K562 (cell line): ENCODE measurements around the gene RPL26. TPM values are rescaled to one million over a fixed set of nuclear protein-coding genes. Genes with fewer than 3 reads are reported as not detected.

Experiments
- ATAC-seq: fragments of 200-7000 bp; cut with Tn5 transposase; 3 replicates; pipeline ENCODE4 v1.9.1; 2020; ENCODE audit warnings: moderate library complexity
- BruUV-seq: library from RNA; stranded (reverse); fragments of 400-500 nt; replicated peaks from 2 replicates; lab custom pipeline; 2021; lab: Mats Ljungman, UMichigan
- CTCF ChIA-PET: fragments of 300-600 bp; formaldehyde crosslinking; extraction: SDS; loops from one replicate; lab custom pipeline; 2021; ENCODE audit warnings: low intra/inter-chr PET ratio; lab: Yijun Ruan, JAX
- POLR2A ChIA-PET: fragments of 300-600, 350-650 bp; sonication (Branson Sonifier 250); formaldehyde crosslinking; extraction: SDS; loops from one replicate; lab custom pipeline; 2021; ENCODE audit warnings: antibody characterized with exemption, inconsistent platforms; lab: Yijun Ruan, JAX
- DNase-seq, 4 experiments: peaks; one replicate each; pipeline versions ENCODE4 v3.0.0 to v3.0.0-alpha.2; 2011 to 2018; ENCODE audit warnings: low spot score in 3 of 4, mixed read lengths in 3 of 4; ENCODE audit errors: extremely low read depth in 1 of 4
- FAIRE-seq: peaks from 2 replicates; lab custom pipeline; 2011; peaks lifted over from hg19 to GRCh38; lab: Jason Lieb, UNC
- H2AFZ ChIP-seq: 2 replicates; pipeline ENCODE4 v1.6.0; 2011; ENCODE audit warnings: low read depth, low read length, control low read depth, inconsistent platforms
- H3K27ac ChIP-seq: fragments of 200-600 bp; 3 replicates; pipeline ENCODE4 v1.8.0; 2011; ENCODE audit warnings: low read depth, mild to moderate bottlenecking, control low read depth, inconsistent platforms, low read length, moderate library complexity, mixed read lengths; ENCODE audit errors: extremely low read depth
- H3K27me3 ChIP-seq, 2 experiments: fragments of 300-600 bp in 1 of 2; 2 replicates in 1 of 2; 3 replicates in 1 of 2; pipeline versions ENCODE4 v1.6.0 to v1.8.0; 2011; ENCODE audit warnings: inconsistent platforms in 2 of 2, low read length in 2 of 2, mild to moderate bottlenecking in 1 of 2, mixed read lengths in 1 of 2, moderate library complexity in 1 of 2; ENCODE audit not compliant: control insufficient read depth in 2 of 2, insufficient read depth in 2 of 2
- H3K36me3 ChIP-seq: fragments of 300-600 bp; 3 replicates; pipeline ENCODE4 v1.8.0; 2011; ENCODE audit warnings: mild to moderate bottlenecking, low read length, inconsistent platforms; ENCODE audit not compliant: control insufficient read depth, insufficient read depth
- H3K4me1 ChIP-seq, 2 experiments: fragments of 200-600 bp in 1 of 2; replicated peaks in 1 of 2; 2 replicates in 1 of 2; 3 replicates in 1 of 2; pipeline versions ENCODE4 v1.5.1 to v1.8.0; 2011; ENCODE audit warnings: inconsistent platforms in 2 of 2, low read length in 2 of 2, mild to moderate bottlenecking in 1 of 2, mixed read lengths in 1 of 2, moderate library complexity in 1 of 2; ENCODE audit not compliant: control insufficient read depth in 2 of 2, insufficient read depth in 2 of 2
- H3K4me2 ChIP-seq: 2 replicates; pipeline ENCODE4 v1.6.1; 2011; ENCODE audit warnings: low read length, control low read depth, inconsistent platforms, mixed read lengths; ENCODE audit not compliant: insufficient read depth
- H3K4me3 ChIP-seq: fragments of 200-600 bp; sonication (generic), shearing (Covaris generic); 2 replicates; pipeline ENCODE4 v1.5.1; 2016; ENCODE audit warnings: control low read depth, inconsistent platforms
- H3K79me2 ChIP-seq: fragments of 200-600 bp; 3 replicates; pipeline ENCODE4 v1.8.0; 2011; ENCODE audit warnings: low read length, inconsistent platforms; ENCODE audit not compliant: control insufficient read depth, insufficient read depth
- H3K9ac ChIP-seq, 2 experiments: 2 replicates each; pipeline versions ENCODE4 v1.6.0 to v1.6.1; 2011; ENCODE audit warnings: low read depth in 2 of 2, low read length in 2 of 2, control low read depth in 1 of 2, inconsistent platforms in 1 of 2, mild to moderate bottlenecking in 1 of 2, mixed read lengths in 1 of 2; ENCODE audit not compliant: insufficient read depth in 1 of 2
- H3K9me1 ChIP-seq: one replicate; pipeline ENCODE4 v1.6.0; 2011; ENCODE audit warnings: inconsistent platforms, mild to moderate bottlenecking, low read length, moderate library complexity; ENCODE audit not compliant: control insufficient read depth, insufficient read depth
- H3K9me3 ChIP-seq: replicated peaks from 2 replicates; pipeline ENCODE4 v1.5.1; 2011; ENCODE audit warnings: low read depth, low read length, inconsistent platforms; ENCODE audit not compliant: control insufficient read depth, insufficient read depth
- H4K20me1 ChIP-seq: replicated peaks from 2 replicates; pipeline ENCODE4 v1.6.1; 2011; ENCODE audit warnings: low read length, inconsistent platforms, mixed read lengths; ENCODE audit not compliant: control insufficient read depth, insufficient read depth
- COPS2 ChIP-seq: fragments of 450-650 bp; conservative IDR thresholded peaks from 2 replicates; pipeline ENCODE4 v1.6.1; 2016; ENCODE audit warnings: mild to moderate bottlenecking, moderate library complexity
- DDX20 ChIP-seq: fragments of 450-650 bp; IDR thresholded peaks from 2 replicates; pipeline ENCODE4 v1.6.1; 2016; ENCODE audit warnings: missing genetic modification characterization, low read depth, mild to moderate bottlenecking, missing compliant biosample characterization, moderate library complexity
- EP300 ChIP-seq: IDR thresholded peaks from 2 replicates; pipeline ENCODE4 v1.6.1; 2012; ENCODE audit warnings: low read length, improper control_type of control experiment
- FOXJ2 ChIP-seq: fragments of 200-800 bp; sonication (Bioruptor generic); IDR thresholded peaks from 2 replicates; pipeline ENCODE4 v1.6.1; 2016; ENCODE audit warnings: missing genetic modification characterization, missing compliant biosample characterization
- GABPB1 ChIP-seq: sonication (generic); formaldehyde crosslinking; IDR thresholded peaks from 2 replicates; pipeline ENCODE4 v1.8.0; 2022; ENCODE audit warnings: mild to moderate bottlenecking, missing genetic modification reagents
- GATAD2A ChIP-seq: fragments of 450-650 bp; IDR thresholded peaks from 2 replicates; pipeline ENCODE4 v1.6.1; 2017
- HCFC1 ChIP-seq: IDR thresholded peaks from 2 replicates; pipeline ENCODE4 v1.6.1; 2012; ENCODE audit warnings: low read depth, low read length, improper control_type of control experiment
- HNRNPL ChIP-seq: fragments of 200-400 bp; formaldehyde crosslinking; IDR thresholded peaks from 2 replicates; pipeline ENCODE4 v1.6.1; 2017; ENCODE audit warnings: low read depth, mild to moderate bottlenecking, low read length
- KLF1 ChIP-seq: fragments of 450-650 bp; IDR thresholded peaks from 2 replicates; pipeline ENCODE4 v1.6.1; 2016; ENCODE audit warnings: missing genetic modification characterization, missing compliant biosample characterization
- MBD2 ChIP-seq: sonication (generic); IDR thresholded peaks from 2 replicates; pipeline ENCODE4 v1.6.1; 2016; ENCODE audit warnings: low read depth, borderline replicate concordance
- MYC ChIP-seq, 2 experiments: fragments of 250-450 bp in 1 of 2; sonication (Bioruptor Pico) in 1 of 2; IDR thresholded peaks; 2 replicates each; pipeline versions ENCODE4 v1.5.1 to v1.6.1; 2012 to 2021; ENCODE audit warnings: low read depth in 2 of 2, borderline replicate concordance in 1 of 2, improper control_type of control experiment in 1 of 2, low read length in 1 of 2, mild to moderate bottlenecking in 1 of 2, moderate library complexity in 1 of 2
- NCOA4 ChIP-seq: fragments of 450-650 bp; IDR thresholded peaks from 2 replicates; pipeline ENCODE4 v1.6.1; 2018; ENCODE audit warnings: mild to moderate bottlenecking; ENCODE audit not compliant: partially characterized antibody
- NFIC ChIP-seq: fragments of 450-650 bp; IDR thresholded peaks from 2 replicates; pipeline ENCODE4 v1.6.1; 2017; ENCODE audit warnings: mild to moderate bottlenecking, inconsistent platforms
- POLR2AphosphoS2 ChIP-seq: IDR thresholded peaks from 2 replicates; pipeline ENCODE4 v1.6.1; 2012; ENCODE audit warnings: low read length, improper control_type of control experiment
- SIRT6 ChIP-seq: IDR thresholded peaks from one replicate; pipeline ENCODE4 v1.6.1; 2012; ENCODE audit warnings: low read depth, mild to moderate bottlenecking, control low read depth, inconsistent platforms, low read length, moderate library complexity
- SMAD2 ChIP-seq: fragments of 150-350 bp; IDR thresholded peaks from 2 replicates; pipeline ENCODE4 v1.6.1; 2014; ENCODE audit warnings: low read depth, mild to moderate bottlenecking, low read length
- SNAPC5 ChIP-seq: fragments of 250-450 bp; sonication (Bioruptor Pico); IDR thresholded peaks from 2 replicates; pipeline ENCODE4 v1.8.0; 2021; ENCODE audit warnings: moderate library complexity, mild to moderate bottlenecking, inconsistent platforms
- TCF7 ChIP-seq: sonication (generic); IDR thresholded peaks from 2 replicates; pipeline ENCODE4 v1.6.1; 2016; ENCODE audit warnings: antibody characterized with exemption, borderline replicate concordance
- TOE1 ChIP-seq, 2 experiments: fragments of 450-650 bp in 1 of 2; sonication (generic) in 1 of 2; formaldehyde crosslinking in 1 of 2; IDR thresholded peaks; 2 replicates each; pipeline versions ENCODE4 v1.7.1 to v1.8.0; 2016 to 2022; ENCODE audit warnings: borderline replicate concordance in 2 of 2, mild to moderate bottlenecking in 2 of 2, antibody characterized with exemption in 1 of 2, inconsistent platforms in 1 of 2, low read depth in 1 of 2, missing genetic modification reagents in 1 of 2, moderate library complexity in 1 of 2
- ZBTB2 ChIP-seq: fragments of 450-650 bp; IDR thresholded peaks from 2 replicates; pipeline ENCODE4 v1.6.1; 2016; ENCODE audit warnings: antibody characterized with exemption
- ZNF551 ChIP-seq: fragments of 250-450 bp; sonication (Bioruptor Pico); IDR thresholded peaks from 2 replicates; pipeline ENCODE4 v1.5.0; 2021; ENCODE audit warnings: mild to moderate bottlenecking, moderate library complexity
- WGBS: fragments of 100-300 bp; shearing (Covaris generic); methylation state at CpG from one replicate; pipeline ENCODE4 v1.1.6; 2016; ENCODE audit warnings: low coverage, mixed read lengths; ENCODE audit not compliant: insufficient coverage; ENCODE audit errors: missing lambda C conversion rate; 5-methylcytosine and 5-hydroxymethylcytosine counted together
- in situ Hi-C: fragments of 300-500 bp; cut with MboI; formaldehyde crosslinking; loops from 4 replicates; pipeline ENCODE4 v1.15.0; 2018; ENCODE audit warnings: inconsistent platforms, mixed read lengths
- intact Hi-C: fragments of 100-400 bp; cut with micrococcal nuclease; formaldehyde crosslinking; loops from 2 replicates; pipeline ENCODE4 v1.14.2; 2022
- polyA plus RNA-seq, 8 experiments: library from polyadenylated mRNA; depleted of rRNA in 4 of 8; stranded (reverse) in 5 of 8; unstranded in 3 of 8; fragments of >200 nt; fragmentation: Nextera tagmentation in 2 of 8; fragmentation: Illumina TruSeq in 1 of 8; extraction: Ambion mirVana in 2 of 8; extraction: Trizol in 1 of 8; gene quantifications; 2 replicates each; pipeline versions ENCODE4 v1.2.1 to v1.2.3, GENCODE V29; 2011 to 2014; ENCODE audit warnings: inconsistent platforms in 1 of 8, missing spikeins in 1 of 8
- total RNA-seq, 7 experiments: library from RNA; depleted of rRNA in 6 of 7; stranded (reverse); fragments of >200 nt in 6 of 7; fragmentation: Illumina TruSeq in 2 of 7; extraction: Trizol in 2 of 7; gene quantifications; 2 replicates each; pipeline versions ENCODE4 v1.2.1 to v1.2.3, GENCODE V29; 2011 to 2021; ENCODE audit warnings: low replicate concordance in 1 of 7

Gene RPL26
- total and polyA plus RNA-seq, 9 of the 15 experiments (the other 6 are each of a cell fraction or from before 2014, with no cell fraction given), result 1,474 to 4,074 (median 2,904) TPM

GRCh38 chr17:8376271-8377067 lies 6.5 kb downstream of the RPL26 start, which contains the start of gene KRABD2:
Gene KRABD2, minus strand, starts transcription at chr17:8376704.
- peaks cover 52% of the 10 kb centered on the region for H3K36me3 ChIP-seq
- in situ Hi-C loops, result loop anchor here (25.0 kb wide), 1 partner anchor 1161 kb away; no protein-coding TSS in a partner anchor
- TF ChIP-seq SNAPC5 (CRISPR knock-in tag) (no peak), HNRNPL (0 out of 2 replicates have a peak, but pooled peaks have one; percentile 44), NFIC (peak; percentile 44), TCF7 (0 out of 2 replicates have a peak, but pooled peaks have one; percentile 62), TOE1 (IDR thresholded peaks at IDR 0.05; ENCODE audit: borderline replicate concordance) (peak; percentile 25; the same call in 1 of the 2 replicates), TOE1 (CRISPR knock-in tag; IDR thresholded peaks at IDR 0.05; ENCODE audit: borderline replicate concordance, low read depth) (no peak), HCFC1 (0 out of 2 replicates have a peak, but pooled peaks have one; percentile 24), EP300 (no peak), ZBTB2 (no peak), FOXJ2 (tag) (no peak), MYC (IDR thresholded peaks at IDR 0.05; ENCODE audit: low read depth, low read length) (peak; percentile 32; the same call in 1 of the 2 replicates), MYC (CRISPR knock-in tag; IDR thresholded peaks at IDR 0.05; ENCODE audit: borderline replicate concordance, low read depth) (no peak), SIRT6 (peak; percentile 82), SMAD2 (no peak), DDX20 (no peak), GABPB1 (peak; percentile 47; the same call in 1 of the 2 replicates), ZNF551 (no peak), KLF1 (0 out of 2 replicates have a peak, but pooled peaks have one; percentile 36), NCOA4 (no peak), COPS2 (no peak), POLR2AphosphoS2 (peak; percentile 99), GATAD2A (0 out of 2 replicates have a peak, but pooled peaks have one; percentile 9), MBD2 (no peak)

More at GRCh38 chr17:8376271-8377067, 6.5 kb downstream of the RPL26 start, which contains the start of gene KRABD2:
- Histone ChIP-seq H3K4me3 (peak within 1 kb of the TSS; percentile 37), H3K9ac (peak within 1 kb of the TSS; percentile 45 to 89), H3K9me1 (no peaks in the 10 kb centered on the region), H3K4me2 (peak within 1 kb of the TSS; percentile 75), H3K27ac (peak within 1 kb of the TSS; percentile 50), H4K20me1 (peaks cover 14% of the 10 kb centered on the region; the same call in 1 of the 2 replicates), H3K4me1 (peaks cover 13 to 18% of the 10 kb centered on the region in 2 experiments), H3K9me3 (no peaks in the 10 kb centered on the region), H3K79me2 (peaks cover 30% of the 10 kb centered on the region), H2AFZ (peak within 1 kb of the TSS; percentile 63), H3K27me3 (no peaks in the 10 kb centered on the region)
- ATAC-seq (peak; percentile 98), FAIRE-seq (peak; percentile 72), DNase-seq (peak; percentile 80 to 87 (median 83))
- no TSS peak for BruUV-seq
- intact Hi-C loops, result loop anchor here (5.0 kb wide), 1 partner anchor 59 kb away; no protein-coding TSS in a partner anchor
- POLR2A ChIA-PET, result interaction anchor here (0.6 to 4.6 kb wide), 9 partner anchors 11 to 257 kb away, joined by 3 to 25 read pairs (median 3); no protein-coding TSS in a partner anchor
- WGBS, result 21% methylated on average over 23 of the region's 41 CpGs
- CTCF ChIA-PET, result no interaction called here
